Spinal cord (tissue), 10 donors: ENCODE data around the gene TGFBR3L. TPM values are rescaled to one million over a fixed set of nuclear protein-coding genes. Genes with fewer than 3 reads are reported as not detected.
"Not testable (repeated sequence)": the region's sequence is repeated elsewhere in the genome, so short reads cannot be mapped to it uniquely, and the experiment has no call there.

Experiments
- DNase-seq, 6 donors: peaks; one replicate each; pipeline versions ENCODE4 v3.0.0 to v3.0.0-alpha.2; 2013 to 2015; ENCODE audit warnings: low spot score in 6 of 6, low read depth in 4 of 6
- H3K27ac ChIP-seq: one replicate; pipeline ENCODE4 v1.5.1; 2013; ENCODE audit warnings: low read depth, low read length, control low read depth
- H3K27me3 ChIP-seq: one replicate; pipeline ENCODE4 v1.6.1; 2013; ENCODE audit warnings: low read length; ENCODE audit not compliant: control insufficient read depth, insufficient read depth
- H3K36me3 ChIP-seq: one replicate; pipeline ENCODE4 v1.6.1; 2013; ENCODE audit warnings: low read length; ENCODE audit not compliant: control insufficient read depth, insufficient read depth
- H3K4me1 ChIP-seq: one replicate; pipeline ENCODE4 v1.6.1; 2013; ENCODE audit warnings: low read length; ENCODE audit not compliant: control insufficient read depth, insufficient read depth
- H3K4me3 ChIP-seq: one replicate; pipeline ENCODE4 v1.5.1; 2013; ENCODE audit warnings: low read depth, low read length, control low read depth
- H3K9me3 ChIP-seq: one replicate; pipeline ENCODE4 v1.6.1; 2013; ENCODE audit warnings: low read length; ENCODE audit not compliant: control insufficient read depth, insufficient read depth
- WGBS: methylation state at CpG from one replicate; pipeline ENCODE4 v1.1.5; 2013; ENCODE audit warnings: missing lambda C conversion rate; ENCODE audit not compliant: insufficient coverage; 5-methylcytosine and 5-hydroxymethylcytosine counted together
- polyA plus RNA-seq, 2 donors: library from polyadenylated mRNA; unstranded; fragments of 120-200 nt; gene quantifications; one replicate each; pipeline ENCODE4 v1.2.1, GENCODE V29; 2013; ENCODE audit not compliant: insufficient read length in 2 of 2
- total RNA-seq, 2 donors: library from RNA; depleted of rRNA in 1 of 2; stranded (reverse); fragments of 120-200 nt in 1 of 2; fragments of >200 nt in 1 of 2; gene quantifications; one replicate each; pipeline versions ENCODE4 v1.2.3 to v1.2.4, GENCODE V29; 2013 to 2014
- donor health status: healthy.

Gene TGFBR3L
- total and polyA plus RNA-seq, 4 donors: 0.59 to 6.1 (median 2.9) TPM

DNA sequence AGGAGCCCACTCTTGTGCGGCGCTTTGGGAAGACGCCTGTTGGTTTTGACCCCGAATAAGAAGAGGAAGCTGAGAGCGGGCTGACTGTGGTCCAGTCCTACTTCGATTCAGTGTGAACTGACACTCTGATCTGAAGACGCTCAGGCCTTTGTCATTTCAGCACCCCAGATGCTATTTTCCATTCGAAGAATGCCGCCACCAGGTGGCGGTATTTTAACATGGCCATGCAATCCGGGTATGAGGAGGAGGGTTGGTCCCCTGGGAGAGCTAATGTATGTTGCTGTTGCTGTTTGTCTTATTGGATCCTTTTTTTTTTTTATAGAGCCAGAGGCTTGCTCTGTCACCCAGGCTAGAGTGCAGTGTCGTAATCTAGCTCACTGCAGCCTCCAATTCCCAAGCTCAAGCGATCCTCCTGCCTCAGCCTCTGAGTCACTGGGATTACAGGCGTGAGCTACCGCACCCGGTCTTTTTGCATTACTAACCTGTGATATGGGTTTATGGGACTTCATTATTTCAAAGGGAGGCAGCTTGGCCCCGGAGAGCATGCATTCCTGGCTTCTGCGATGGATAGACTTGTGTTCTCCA, 29.6 kb downstream of the TGFBR3L start:
- peaks cover 3% of the 10 kb centered on the region for H3K9me3 ChIP-seq
- no peaks in the 10 kb centered on the region for H3K27me3 ChIP-seq
- 13% methylated on average over 9 of the region's 18 CpGs for WGBS
- peak overlapping the region; percentile 96 for H3K27ac ChIP-seq
- peak in 5 of 6 donors; percentile 81 to 98 (median 90) for DNase-seq
- peak overlapping the region; percentile 91 for H3K4me3 ChIP-seq
- peaks cover 27% of the 10 kb centered on the region for H3K36me3 ChIP-seq
- H3K4me1 ChIP-seq: peaks cover 27% of the 10 kb centered on the region

DNA sequence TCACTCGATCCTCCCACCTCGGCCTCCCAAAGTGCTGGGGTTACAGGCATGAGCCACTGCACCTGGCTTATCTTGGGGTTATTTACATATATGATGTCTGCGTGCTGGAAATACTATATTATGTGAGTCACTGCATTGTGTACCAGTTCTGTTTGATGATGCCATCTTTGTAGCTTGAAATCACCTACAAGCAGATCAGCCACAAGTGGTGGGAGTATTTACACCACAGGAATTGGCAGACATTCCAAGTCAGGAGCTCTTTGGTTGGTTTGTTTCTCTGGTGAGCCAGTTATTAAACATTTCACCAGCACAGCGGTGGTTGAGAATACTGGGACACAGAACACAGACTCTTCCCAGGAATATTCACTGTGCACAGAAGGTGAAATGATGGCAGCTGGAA, 33.3 kb downstream of the TGFBR3L start:
- H3K36me3 ChIP-seq: peaks cover 3% of the 10 kb centered on the region
- no peak overlapping the region for H3K4me3 ChIP-seq
- DNase-seq: no peak
- no peaks in the 10 kb centered on the region for H3K27me3 ChIP-seq
- no peak overlapping the region for H3K27ac ChIP-seq
- peaks cover 3% of the 10 kb centered on the region for H3K9me3 ChIP-seq
- WGBS: no CpG with 5 or more reads among the region's 4 CpGs
- H3K4me1 ChIP-seq: peaks cover 17% of the 10 kb centered on the region

DNA sequence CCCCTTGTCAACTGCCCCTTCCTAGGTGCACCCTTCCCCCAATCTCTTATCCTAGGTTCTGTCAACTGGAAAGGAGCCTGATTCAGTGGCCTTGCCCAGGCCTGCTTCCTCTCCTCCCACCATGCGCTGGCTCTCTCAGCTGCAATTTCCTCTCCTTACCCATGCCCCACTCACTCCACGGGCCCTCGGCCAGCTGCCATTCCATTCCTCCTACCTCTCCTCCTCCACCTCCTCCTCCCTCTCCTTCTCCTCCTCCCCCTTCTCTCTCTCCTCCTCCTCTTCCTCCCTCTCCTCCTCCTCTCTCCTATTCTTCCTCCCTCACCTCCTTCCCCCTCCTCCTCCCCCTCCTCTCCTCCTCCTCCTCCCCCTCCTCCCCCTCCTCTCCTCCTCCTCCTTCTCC, 38.4 kb downstream of the TGFBR3L start:
- WGBS: 48% methylated on average over 3 of the region's 3 CpGs
- no peak overlapping the region for H3K27ac ChIP-seq
- no peak for DNase-seq
- no peaks in the 10 kb centered on the region for H3K27me3 ChIP-seq
- H3K4me3 ChIP-seq: no peak overlapping the region
- peaks cover 25% of the 10 kb centered on the region for H3K36me3 ChIP-seq
- peaks cover 1% of the 10 kb centered on the region for H3K9me3 ChIP-seq
- peaks cover 4% of the 10 kb centered on the region for H3K4me1 ChIP-seq

DNA sequence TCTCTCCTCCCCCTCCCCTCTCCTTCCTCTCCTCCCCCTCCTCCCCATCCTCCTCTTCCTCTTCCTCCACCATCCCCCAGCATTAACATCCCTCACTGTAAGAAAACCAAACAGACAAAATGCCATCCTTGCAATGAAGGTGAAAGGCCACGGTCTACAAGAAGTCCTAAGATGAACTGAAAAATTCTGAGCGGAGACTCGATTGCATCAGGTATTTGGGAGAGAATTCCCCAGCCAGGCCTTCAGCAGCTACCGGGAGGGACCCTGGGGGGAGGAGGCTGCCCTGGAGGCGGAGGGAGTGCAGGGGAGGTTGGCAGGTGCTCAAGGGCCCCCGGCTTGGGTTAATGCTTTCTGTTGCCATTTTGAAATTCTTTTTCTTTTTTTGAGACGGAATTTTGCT, 38.9 kb downstream of the TGFBR3L start:
- DNase-seq: no peak
- Histone ChIP-seq H3K27me3 (no peaks in the 10 kb centered on the region), H3K27ac (no peak overlapping the region), H3K36me3 (peaks cover 29% of the 10 kb centered on the region), H3K4me3 (no peak overlapping the region), H3K9me3 (no peaks in the 10 kb centered on the region), H3K4me1 (peaks cover 4% of the 10 kb centered on the region)
- 80% methylated on average over 7 of the region's 7 CpGs for WGBS

DNA sequence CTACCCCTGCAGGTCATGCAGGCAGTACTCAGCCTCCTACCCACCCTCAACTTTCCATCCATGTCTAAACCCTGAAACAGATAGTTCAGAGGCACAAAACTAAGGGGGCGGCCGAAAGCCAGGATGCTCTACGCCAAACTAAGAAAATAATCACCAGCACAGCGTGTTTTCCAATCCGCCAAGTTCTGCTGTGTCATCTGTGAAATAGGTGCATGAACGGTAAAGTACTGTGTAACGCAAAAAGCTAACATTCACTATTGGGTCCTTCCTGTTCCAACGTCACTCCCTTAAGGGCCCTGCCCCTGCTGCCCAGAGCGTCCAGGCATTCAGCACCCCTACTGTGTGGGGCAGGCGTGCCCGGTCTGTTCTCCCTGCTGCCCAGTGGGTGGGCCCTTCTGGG, 41.1 kb downstream of the TGFBR3L start:
- Histone ChIP-seq H3K9me3 (no peaks in the 10 kb centered on the region), H3K27ac (no peak overlapping the region), H3K36me3 (peaks cover 36% of the 10 kb centered on the region), H3K27me3 (no peaks in the 10 kb centered on the region), H3K4me1 (peaks cover 10% of the 10 kb centered on the region), H3K4me3 (no peak overlapping the region)
- WGBS: 78% methylated on average over 10 of the region's 11 CpGs
- DNase-seq: no peak

DNA sequence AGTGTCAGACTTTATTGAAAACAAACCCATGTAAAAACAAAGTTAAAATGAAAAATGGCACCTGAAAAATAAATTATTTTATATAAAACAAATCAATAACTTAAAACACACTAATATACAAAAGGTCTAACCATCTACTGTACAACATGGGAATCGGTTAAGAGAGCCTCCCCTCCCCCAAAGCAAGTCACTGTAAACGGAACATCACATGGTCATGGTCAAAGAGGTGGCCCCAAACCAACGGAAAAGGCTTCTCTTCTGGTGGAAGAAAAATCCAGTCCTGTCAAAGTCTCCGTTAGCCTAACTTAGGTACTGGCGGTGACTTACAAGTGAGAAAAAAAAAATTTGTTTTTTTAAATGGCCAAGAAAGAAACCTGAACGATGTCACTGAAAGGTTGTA, 44.6 kb downstream of the TGFBR3L start:
- H3K27me3 ChIP-seq: no peaks in the 10 kb centered on the region
- H3K4me3 ChIP-seq: no peak overlapping the region
- H3K9me3 ChIP-seq: no peaks in the 10 kb centered on the region
- H3K36me3 ChIP-seq: peaks cover 59% of the 10 kb centered on the region
- H3K4me1 ChIP-seq: peaks cover 6% of the 10 kb centered on the region
- WGBS: 85% methylated on average over 5 of the region's 6 CpGs
- no peak overlapping the region for H3K27ac ChIP-seq
- DNase-seq: no peak

DNA sequence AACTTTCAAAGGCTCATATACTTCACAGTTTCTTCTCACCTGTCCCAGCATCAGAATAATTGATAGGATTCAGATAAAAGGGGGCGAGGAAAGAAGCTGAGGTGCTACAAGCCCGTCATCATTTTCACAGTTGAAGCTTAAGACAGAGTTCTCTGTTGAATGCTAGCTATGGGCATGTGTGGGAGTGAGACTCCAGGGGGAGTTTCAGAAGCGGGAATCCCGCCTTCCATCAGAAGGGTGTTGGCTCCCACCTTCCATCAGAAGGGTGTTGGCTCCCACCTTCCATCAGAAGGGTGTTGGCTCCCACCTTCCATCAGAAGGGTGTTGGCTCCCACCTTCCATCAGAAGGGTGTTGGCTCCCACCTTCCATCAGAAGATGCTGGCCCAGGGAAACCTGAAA, 46.5 kb downstream of the TGFBR3L start:
- DNase-seq, H3K4me1 ChIP-seq, H3K4me3 ChIP-seq, H3K9me3 ChIP-seq, H3K27me3 ChIP-seq, H3K27ac ChIP-seq: not testable (repeated sequence)
- 100% methylated on average over 1 of the region's 4 CpGs for WGBS
- H3K36me3 ChIP-seq: peaks cover 70% of the 10 kb centered on the region

DNA sequence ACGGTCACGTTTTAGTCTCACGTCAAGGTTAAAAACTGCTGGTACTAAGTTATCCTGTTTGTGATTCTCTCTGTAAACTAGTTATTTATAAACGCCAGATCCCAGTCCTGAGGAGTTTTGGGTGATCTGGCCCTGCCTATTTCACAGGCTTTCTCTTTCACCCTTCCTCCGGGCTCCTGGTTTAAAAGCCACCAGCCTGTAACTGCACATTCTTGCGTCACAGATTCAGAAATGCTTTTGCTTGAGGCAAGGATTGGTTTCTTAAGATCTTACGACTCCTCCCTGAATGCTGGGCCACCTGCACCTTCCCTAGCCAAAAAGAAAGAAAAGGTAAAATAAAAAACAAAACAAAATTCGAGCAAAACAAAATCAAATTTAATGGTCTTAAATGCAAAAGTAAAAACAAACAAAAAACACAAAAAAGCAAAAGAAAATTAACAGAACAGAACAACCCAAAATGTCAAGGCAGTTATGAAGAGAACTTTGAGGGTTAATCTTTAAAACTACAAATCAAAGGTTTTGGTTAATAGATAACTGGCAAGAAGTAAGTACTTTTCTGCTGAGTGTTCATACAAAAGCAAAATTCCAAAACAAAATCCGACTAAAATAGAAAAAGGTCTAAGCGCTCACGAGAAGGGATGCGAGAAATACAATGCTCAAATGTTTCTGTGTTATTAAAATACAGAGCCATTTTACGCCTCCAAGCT, 47.4 kb downstream of the TGFBR3L start:
- 86% methylated on average over 6 of the region's 13 CpGs for WGBS
- H3K27ac ChIP-seq: no peak overlapping the region

DNA sequence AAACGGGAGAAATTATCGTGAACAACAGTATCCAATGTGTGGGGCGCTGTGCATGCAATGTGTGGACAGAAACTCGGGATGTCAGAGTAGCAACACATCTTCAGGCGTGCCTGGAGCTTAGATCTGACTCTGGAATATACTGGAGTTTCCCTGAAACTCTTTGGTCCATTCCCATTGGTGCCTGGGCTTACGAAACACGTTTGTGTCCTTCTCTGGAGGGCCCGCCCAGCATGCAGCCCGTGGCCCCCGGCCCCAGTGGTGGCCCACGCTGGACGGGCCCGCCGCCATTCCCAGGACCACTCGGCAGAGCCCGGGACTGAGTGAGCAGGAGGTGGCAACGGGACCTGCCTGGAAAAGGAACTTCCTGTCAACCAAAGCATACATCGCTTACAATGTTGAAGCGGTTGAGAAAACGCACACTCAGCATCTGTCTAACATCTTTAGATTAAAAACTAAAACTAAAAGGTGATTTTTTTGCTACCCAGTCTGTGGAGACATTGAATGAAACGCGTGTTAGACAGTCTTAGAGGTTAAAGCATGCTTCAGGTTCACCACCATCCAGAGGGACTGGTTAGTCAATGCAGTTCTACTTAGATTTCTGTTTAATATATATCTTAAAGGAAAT, 48.1 kb downstream of the TGFBR3L start:
- peaks cover 74% of the 10 kb centered on the region for H3K36me3 ChIP-seq
- WGBS: 87% methylated on average over 17 of the region's 22 CpGs

More for the DNA sequence above, 47.4 kb downstream of the TGFBR3L start:
- no peaks in the 10 kb centered on the region for H3K27me3 ChIP-seq
- no peaks in the 10 kb centered on the region for H3K9me3 ChIP-seq
- peaks cover 75% of the 10 kb centered on the region for H3K36me3 ChIP-seq
- DNase-seq: no peak
- H3K4me3 ChIP-seq: no peak overlapping the region
- H3K4me1 ChIP-seq: peaks cover 6% of the 10 kb centered on the region

DNA sequence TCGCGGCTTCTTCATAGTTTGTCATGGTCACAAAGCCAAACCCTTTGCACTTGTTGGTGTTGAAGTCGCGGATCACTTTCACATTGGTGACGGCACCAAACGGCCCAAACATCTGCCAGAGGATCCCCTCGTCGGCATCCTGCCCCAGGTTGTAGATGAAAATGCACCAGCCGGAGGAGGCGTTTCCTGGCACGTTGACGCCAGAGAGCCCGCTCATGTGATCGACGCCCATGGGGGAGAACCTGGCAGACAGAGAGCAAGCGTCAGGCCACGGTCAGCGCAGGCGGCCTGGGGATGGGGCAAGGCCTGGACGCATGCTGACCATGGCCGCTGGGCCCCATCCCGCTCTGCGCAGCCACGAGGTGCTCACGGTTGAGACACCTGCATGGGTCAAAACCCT, 48.9 kb downstream of the TGFBR3L start:
- 92% methylated on average over 25 of the region's 25 CpGs for WGBS
- no peak for DNase-seq
- H3K36me3 ChIP-seq: peaks cover 74% of the 10 kb centered on the region
- H3K27me3 ChIP-seq: no peaks in the 10 kb centered on the region
- H3K27ac ChIP-seq: no peak overlapping the region
- H3K4me1 ChIP-seq: peaks cover 6% of the 10 kb centered on the region
- no peak overlapping the region for H3K4me3 ChIP-seq
- no peaks in the 10 kb centered on the region for H3K9me3 ChIP-seq

More for the DNA sequence above, 48.1 kb downstream of the TGFBR3L start:
- no peaks in the 10 kb centered on the region for H3K9me3 ChIP-seq
- H3K4me1 ChIP-seq: peaks cover 6% of the 10 kb centered on the region
- H3K4me3 ChIP-seq: no peak overlapping the region
- H3K27ac ChIP-seq: no peak overlapping the region
- no peaks in the 10 kb centered on the region for H3K27me3 ChIP-seq
- no peak for DNase-seq
